ENCODE data around the gene FANK1.
"Not testable (repeated sequence)": the region's sequence is repeated elsewhere in the genome, so short reads cannot be mapped to it uniquely, and the experiment has no call there.

Gene FANK1

GRCh38 chr10:125896088-125896934, at the start of gene FANK1:
TSS of gene FANK1 (plus strand) at chr10:125896564. CDS start at chr10:125896643, 79 bp downstream.
- FAIRE-seq: not testable (repeated sequence)
- peak; percentile 37 for DNase-seq (ENCODE audit: insufficient read length, low spot score)

- FAIRE-seq (no peak), DNase-seq (ENCODE audit: insufficient read length, low spot score) (no peak)
Observed at GRCh38 chr10:125846894-125847293, 49.5 kb upstream of the FANK1 start.

GRCh38 chr10:125848371-125848770, 48.0 kb upstream of the FANK1 start:
- no peak for FAIRE-seq
- no peak for DNase-seq (ENCODE audit: insufficient read length, low spot score)

DNA sequence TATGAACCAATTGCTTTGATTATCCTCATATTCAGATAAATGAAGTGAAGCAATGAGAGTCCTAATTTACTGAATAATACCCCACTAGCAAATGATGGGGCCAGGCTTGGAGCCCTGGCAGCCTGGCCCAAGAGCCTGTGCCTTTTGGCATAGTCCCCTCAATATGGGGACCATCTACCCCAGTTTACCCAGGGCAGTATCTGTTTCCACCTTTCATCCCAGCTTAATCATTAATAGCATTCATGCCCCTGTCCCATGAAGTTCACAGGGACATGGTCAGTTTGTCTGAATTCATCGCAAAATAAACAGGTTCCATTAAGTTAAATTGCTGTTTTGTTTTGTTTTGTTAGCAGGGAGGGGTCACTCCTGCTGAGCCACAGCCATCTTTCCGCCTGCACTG, 47.5 kb upstream of the FANK1 start:
- DNase-seq (ENCODE audit: insufficient read length, low spot score) (no peak), FAIRE-seq (no peak)

GRCh38 chr10:125849448-125849847, 46.9 kb upstream of the FANK1 start:
- no peak for FAIRE-seq

DNA sequence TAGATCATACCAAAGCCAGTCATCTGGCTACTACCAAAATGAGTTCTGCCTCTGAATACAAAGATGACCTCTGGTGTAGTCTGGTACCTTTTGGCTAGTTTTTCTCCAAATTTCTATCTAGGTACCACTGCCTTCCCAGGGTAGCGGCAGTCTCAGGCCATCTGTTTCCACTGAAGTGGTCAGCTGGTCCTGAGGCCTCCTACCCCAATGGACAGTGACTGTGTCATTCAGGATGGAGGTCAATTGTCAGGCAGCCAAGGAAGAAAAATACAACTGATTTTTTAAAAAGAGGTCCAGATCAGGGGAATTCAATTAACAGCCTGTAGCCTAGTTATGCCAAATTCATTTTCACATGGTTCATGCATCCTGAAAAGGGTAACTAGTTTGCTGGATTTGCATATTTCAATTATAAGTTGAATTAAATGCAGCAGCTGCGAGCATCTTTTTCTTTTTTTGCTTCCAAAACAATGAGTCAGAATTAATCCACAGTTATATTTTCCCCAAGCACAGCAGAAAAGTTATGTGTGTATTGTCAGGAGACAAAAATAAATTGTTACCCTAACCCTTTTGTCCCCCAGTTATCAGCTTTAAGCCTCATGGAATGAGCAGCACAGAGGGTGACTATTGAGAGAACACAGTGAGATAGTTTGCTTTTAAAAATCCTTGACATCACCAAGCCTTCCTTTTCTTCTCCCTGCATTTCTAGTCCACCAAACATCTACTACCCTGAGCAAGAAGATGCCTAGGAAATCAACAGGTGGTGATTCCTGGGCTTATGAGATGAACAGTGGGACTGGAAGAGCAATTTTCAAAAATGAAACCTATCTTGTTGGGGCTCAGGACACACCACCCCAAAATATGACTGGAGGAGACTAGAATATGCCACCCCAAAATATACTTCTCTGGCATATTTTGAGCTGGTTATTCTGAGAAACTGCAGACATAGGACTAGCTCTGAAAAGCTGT, 45.3 kb upstream of the FANK1 start:
- DNase-seq (ENCODE audit: insufficient read length, low spot score) (no peak), FAIRE-seq (no peak)

More at GRCh38 chr10:125849448-125849847, 46.9 kb upstream of the FANK1 start:
- no peak for DNase-seq (ENCODE audit: insufficient read length, low spot score)

DNA sequence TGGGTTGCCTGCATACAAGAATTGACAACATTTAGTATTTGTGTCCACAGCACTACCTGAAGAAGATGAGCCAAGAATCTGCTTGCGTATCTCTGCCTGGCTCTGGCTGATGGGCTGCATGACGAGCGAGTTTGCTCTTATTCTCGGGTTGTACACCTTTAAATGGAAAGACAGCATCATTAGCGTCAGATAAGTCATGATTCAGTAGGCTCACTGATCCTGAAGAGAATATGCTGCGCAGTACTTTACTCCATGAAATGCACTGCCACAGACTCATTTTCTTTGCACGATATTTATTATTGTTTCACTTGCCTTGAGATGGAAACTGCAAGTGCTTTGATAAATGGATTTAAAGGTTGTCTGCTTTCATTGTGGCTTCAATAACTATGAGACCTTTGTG, 43.9 kb upstream of the FANK1 start:
- DNase-seq (ENCODE audit: insufficient read length, low spot score) (no peak), FAIRE-seq (no peak)

DNA sequence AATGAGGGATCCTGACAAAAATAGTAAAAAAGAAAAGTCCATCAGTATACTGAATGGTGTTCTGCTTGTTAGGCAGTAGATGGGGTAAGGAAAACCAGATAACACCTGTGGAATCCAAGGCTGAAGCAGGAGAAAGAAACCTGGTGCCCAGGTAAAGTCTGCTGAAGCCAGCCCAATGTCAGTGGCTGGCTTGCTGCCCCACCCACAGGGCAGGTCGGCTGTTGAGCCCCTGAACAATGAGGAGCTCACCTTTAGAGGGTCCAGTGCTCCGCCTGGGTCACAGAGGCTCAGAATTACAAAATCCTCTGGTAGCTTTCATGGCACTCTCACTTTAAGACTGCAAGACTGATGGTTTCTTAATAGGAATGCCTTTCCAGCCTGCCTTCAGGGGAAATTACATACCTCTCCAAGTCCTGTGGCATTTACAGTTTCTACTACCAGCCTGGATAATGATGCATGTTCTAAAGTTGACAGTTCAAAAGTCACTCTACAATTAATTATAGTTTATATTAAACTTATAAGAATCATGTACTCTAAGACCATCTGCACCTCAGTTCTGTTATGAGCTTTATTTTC, 39.1 kb upstream of the FANK1 start:
- FAIRE-seq: no peak
- no peak for DNase-seq (ENCODE audit: insufficient read length, low spot score)

GRCh38 chr10:125859128-125859817, 37.1 kb upstream of the FANK1 start:
- DNase-seq (ENCODE audit: insufficient read length, low spot score): no peak
- FAIRE-seq: no peak

- no peak for DNase-seq (ENCODE audit: insufficient read length, low spot score)
- no peak for FAIRE-seq
Observed at GRCh38 chr10:125865120-125865519, 31.2 kb upstream of the FANK1 start.

DNA sequence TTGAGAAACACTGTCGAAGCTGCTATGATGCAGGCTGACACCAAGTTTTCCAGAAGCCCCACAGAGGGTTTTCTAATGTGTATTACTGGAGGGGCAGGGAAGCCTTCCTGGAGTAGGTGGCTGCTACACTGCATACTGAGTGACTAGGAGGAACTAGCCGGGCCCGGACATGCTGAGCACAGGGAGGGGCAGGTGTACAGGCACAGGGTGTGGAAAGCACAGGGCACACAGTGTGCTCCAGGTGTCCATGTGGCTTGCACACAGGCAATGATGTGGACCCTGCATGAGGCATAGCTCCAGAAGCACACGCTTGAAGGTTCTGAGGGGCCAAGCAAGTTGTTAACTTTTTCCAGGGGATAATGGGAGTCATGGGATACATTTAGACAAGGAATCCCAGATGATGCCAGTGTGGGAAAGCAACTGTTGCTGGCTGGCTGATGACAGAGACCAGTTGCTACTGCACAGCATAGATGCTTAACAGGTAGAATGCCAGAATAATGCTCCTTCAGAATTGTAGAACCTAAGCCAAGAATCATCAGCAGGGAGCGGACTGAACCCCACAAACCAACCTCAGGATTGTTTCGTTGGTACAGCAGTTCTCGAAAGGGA, 29.8 kb upstream of the FANK1 start:
- no peak for DNase-seq (ENCODE audit: insufficient read length, low spot score)
- FAIRE-seq: no peak

- DNase-seq (ENCODE audit: insufficient read length, low spot score) (peak; percentile 22), FAIRE-seq (no peak)
Observed at GRCh38 chr10:125868372-125868975, 27.9 kb upstream of the FANK1 start.

- no peak for FAIRE-seq
- DNase-seq (ENCODE audit: insufficient read length, low spot score): no peak
Observed at GRCh38 chr10:125871338-125871737, 25.0 kb upstream of the FANK1 start.

- DNase-seq (ENCODE audit: insufficient read length, low spot score) (peak; percentile 44), FAIRE-seq (no peak)
Observed at GRCh38 chr10:125878957-125879835, 17.2 kb upstream of the FANK1 start.

- DNase-seq (ENCODE audit: insufficient read length, low spot score): no peak
- FAIRE-seq: no peak
Observed at GRCh38 chr10:125880719-125881118, 15.6 kb upstream of the FANK1 start.

- no peak for DNase-seq (ENCODE audit: insufficient read length, low spot score)
- FAIRE-seq: no peak
Observed at GRCh38 chr10:125881192-125881591, 15.2 kb upstream of the FANK1 start, which contains the start of gene DHX32. TSS of gene DHX32 (minus strand) at chr10:125881292. CDS start at chr10:125880824, 468 bp downstream.

GRCh38 chr10:125882596-125882995, 13.8 kb upstream of the FANK1 start:
- no peak for DNase-seq (ENCODE audit: insufficient read length, low spot score)
- FAIRE-seq: no peak

DNA sequence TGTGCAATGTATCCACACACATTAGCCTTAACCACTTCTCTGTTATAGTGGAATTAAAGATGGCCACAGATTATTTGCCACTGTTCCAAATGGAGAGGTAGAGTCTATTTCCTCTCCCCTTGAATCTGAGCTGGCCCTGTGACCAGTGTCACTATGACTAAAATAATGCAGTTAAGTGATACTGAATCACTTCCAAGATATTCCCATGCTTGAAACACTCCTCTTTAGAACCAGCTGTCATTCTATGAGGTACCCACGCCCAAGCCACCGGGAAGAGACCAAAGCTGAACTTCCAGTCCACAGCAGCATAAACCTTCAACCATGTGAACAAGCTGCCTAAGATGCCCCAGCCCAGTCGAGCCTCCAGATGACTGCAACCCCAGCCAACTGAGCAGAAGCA, 13.2 kb upstream of the FANK1 start:
- FAIRE-seq (no peak), DNase-seq (ENCODE audit: insufficient read length, low spot score) (no peak)
